Keratinocyte (primary cell): ENCODE data around the gene LGALS4. TPM values are rescaled to one million over a fixed set of nuclear protein-coding genes. Genes with fewer than 3 reads are reported as not detected.

Source experiments
- DNase-seq: peaks from one replicate; pipeline ENCODE4 v3.0.0-alpha.2; 2011; ENCODE audit warnings: low read depth, missing footprints, low spot score
- FAIRE-seq: peaks from 2 replicates; lab custom pipeline; 2011; peaks lifted over from hg19 to GRCh38; lab: Jason Lieb, UNC
- H2AFZ ChIP-seq: 2 replicates; pipeline ENCODE4 v1.6.0; 2012; ENCODE audit warnings: low read length, control low read depth, inconsistent platforms; ENCODE audit not compliant: control insufficient read depth
- H3K27ac ChIP-seq: 2 replicates; pipeline ENCODE4 v1.5.1; 2011; ENCODE audit warnings: low read length; ENCODE audit not compliant: control insufficient read depth, insufficient read depth
- H3K27me3 ChIP-seq: 3 replicates; pipeline ENCODE4 v1.6.0; 2011; ENCODE audit warnings: low read length; ENCODE audit not compliant: control insufficient read depth, insufficient read depth; ENCODE audit errors: extremely low read depth
- H3K36me3 ChIP-seq, 2 experiments: 2 replicates in 1 of 2; 3 replicates in 1 of 2; pipeline ENCODE4 v1.5.1; 2011; ENCODE audit warnings: low read length in 2 of 2, mild to moderate bottlenecking in 1 of 2; ENCODE audit not compliant: control insufficient read depth in 2 of 2, insufficient read depth in 2 of 2; ENCODE audit errors: extremely low read depth in 1 of 2
- H3K4me1 ChIP-seq: 3 replicates; pipeline ENCODE4 v1.5.1; 2011; ENCODE audit warnings: low read length; ENCODE audit not compliant: control insufficient read depth, insufficient read depth; ENCODE audit errors: extremely low read depth
- H3K4me2 ChIP-seq: 3 replicates; pipeline ENCODE4 v1.6.0; 2011; ENCODE audit warnings: low read depth, low read length; ENCODE audit not compliant: control insufficient read depth, insufficient read depth; ENCODE audit errors: extremely low read depth
- H3K4me3 ChIP-seq, 3 experiments: fragments of 200-600 bp in 1 of 3; sonication (generic) in 1 of 3; 2 replicates in 2 of 3; 3 replicates in 1 of 3; pipeline ENCODE4 v1.5.1; 2011 to 2016; ENCODE audit warnings: low read length in 3 of 3, mild to moderate bottlenecking in 3 of 3, control low read depth in 2 of 3, inconsistent platforms in 1 of 3, low read depth in 1 of 3, mixed read lengths in 1 of 3, mixed run types in 1 of 3, moderate library complexity in 1 of 3; ENCODE audit not compliant: control insufficient read depth in 2 of 3, insufficient read depth in 2 of 3; ENCODE audit errors: extremely low read depth in 1 of 3
- H3K79me2 ChIP-seq: 2 replicates; pipeline ENCODE4 v1.6.0; 2012; ENCODE audit warnings: low read length; ENCODE audit not compliant: control insufficient read depth, insufficient read depth
- H3K9ac ChIP-seq: 3 replicates; pipeline ENCODE4 v1.6.0; 2011; ENCODE audit warnings: low read length; ENCODE audit not compliant: control insufficient read depth, insufficient read depth; ENCODE audit errors: extremely low read depth
- H3K9me1 ChIP-seq: 3 replicates; pipeline ENCODE4 v1.6.0; 2011; ENCODE audit warnings: low read length; ENCODE audit not compliant: control insufficient read depth, insufficient read depth; ENCODE audit errors: extremely low read depth
- H3K9me3 ChIP-seq: 2 replicates; pipeline ENCODE4 v1.5.1; 2012; ENCODE audit warnings: low read depth, low read length; ENCODE audit not compliant: control insufficient read depth
- H4K20me1 ChIP-seq: 3 replicates; pipeline ENCODE4 v1.6.0; 2011; ENCODE audit warnings: low read length; ENCODE audit not compliant: control insufficient read depth, insufficient read depth; ENCODE audit errors: extremely low read depth
- CTCF ChIP-seq, 3 experiments: IDR thresholded peaks in 1 of 3; conservative IDR thresholded peaks in 1 of 3; optimal IDR thresholded peaks in 1 of 3; 2 replicates in 2 of 3; 3 replicates in 1 of 3; pipeline versions ENCODE3 to v1.5.1; 2011; ENCODE audit warnings: low read length in 3 of 3, mild to moderate bottlenecking in 3 of 3, moderate library complexity in 2 of 3, control low read depth in 1 of 3, inconsistent platforms in 1 of 3; ENCODE audit not compliant: insufficient read depth in 2 of 3; ENCODE audit errors: extremely low read depth in 1 of 3
- EZH2 ChIP-seq: IDR thresholded peaks from one replicate; pipeline ENCODE4 v1.6.1; 2012; ENCODE audit warnings: inconsistent platforms, mild to moderate bottlenecking, low read length, moderate library complexity
- dilution Hi-C: fragments of 300-500 bp; cut with MboI; formaldehyde crosslinking; loops from one replicate; pipeline ENCODE4 v1.7.0; 2020; ENCODE audit warnings: low sequenced_read_pairs; ENCODE audit not compliant: extremely low pct_ligation_motif_present
- polyA plus RNA-seq, 5 experiments: library from polyadenylated mRNA; depleted of rRNA in 3 of 5; stranded (reverse) in 3 of 5; stranded (forward) in 1 of 5; unstranded in 1 of 5; fragments of >200 nt; gene quantifications; 1 replicate in 1 of 5; 2 replicates in 3 of 5; 3 replicates in 1 of 5; pipeline versions ENCODE4 v1.2.1 to v1.2.3, GENCODE V29; 2011 to 2012; ENCODE audit warnings: missing spikeins in 2 of 5, low read depth in 1 of 5, low replicate concordance in 1 of 5

The LGALS4 gene
- polyA plus RNA-seq, 1 donor (not counting 4 experiments of a cell fraction or from before 2014, with no cell fraction given): 0.13 TPM

GRCh38 chr19:38851622-38852230, 39.0 kb upstream of the LGALS4 start:
- Histone ChIP-seq H2AFZ (peak overlapping the region; percentile 71), H3K79me2 (peaks cover 24% of the 10 kb centered on the region), H4K20me1 (peaks cover 13% of the 10 kb centered on the region), H3K9me1 (peaks cover 2% of the 10 kb centered on the region), H3K4me1 (peaks cover 36% of the 10 kb centered on the region), H3K27ac (peak overlapping the region; percentile 81), H3K4me3 (peak overlapping the region; percentile 74 to 80 (median 77)), H3K36me3 (peaks cover 11 to 16% of the 10 kb centered on the region in 2 experiments), H3K9me3 (no peaks in the 10 kb centered on the region), H3K9ac (peak overlapping the region; percentile 77), H3K4me2 (peak overlapping the region; percentile 86), H3K27me3 (no peaks in the 10 kb centered on the region)
- dilution Hi-C loops: no loop called here
- FAIRE-seq (no peak), DNase-seq (no peak)
- no peak for TF ChIP-seq CTCF (optimal IDR thresholded peaks at IDR 0.05 in 1 of 3, IDR thresholded peaks at IDR 0.05 in 1 of 3, conservative IDR thresholded peaks at IDR 0.05 in 1 of 3; ENCODE audit: extremely low read depth in 1 of 3, insufficient read depth in 2 of 3, low read length in 3 of 3)
- no peak for TF ChIP-seq EZH2

- H4K20me1 ChIP-seq: peaks cover 13% of the 10 kb centered on the region
- H3K4me3 ChIP-seq: peak overlapping the region; percentile 49 to 74 (median 70)
- H3K27me3 ChIP-seq: no peaks in the 10 kb centered on the region
- H3K4me2 ChIP-seq: peak overlapping the region; percentile 86
- H3K36me3 ChIP-seq: peaks cover 14 to 20% of the 10 kb centered on the region in 2 experiments
- peak overlapping the region; percentile 76 for H3K27ac ChIP-seq
- no peak for DNase-seq
- H3K4me1 ChIP-seq: peaks cover 36% of the 10 kb centered on the region
- H3K9ac ChIP-seq: peak overlapping the region; percentile 77
- TF ChIP-seq CTCF (optimal IDR thresholded peaks at IDR 0.05 in 1 of 3, IDR thresholded peaks at IDR 0.05 in 1 of 3, conservative IDR thresholded peaks at IDR 0.05 in 1 of 3; ENCODE audit: extremely low read depth in 1 of 3, insufficient read depth in 2 of 3, low read length in 3 of 3) (no peak), EZH2 (no peak)
- no peak for FAIRE-seq
- no peaks in the 10 kb centered on the region for H3K9me3 ChIP-seq
- H2AFZ ChIP-seq: peak overlapping the region; percentile 71
- H3K9me1 ChIP-seq: peaks cover 2% of the 10 kb centered on the region
- dilution Hi-C loops: no loop called here
- peaks cover 30% of the 10 kb centered on the region for H3K79me2 ChIP-seq
Observed at GRCh38 chr19:38850976-38851621, 38.4 kb upstream of the LGALS4 start.
